Measurements from ENCODE around the gene YAP1.

DNA sequence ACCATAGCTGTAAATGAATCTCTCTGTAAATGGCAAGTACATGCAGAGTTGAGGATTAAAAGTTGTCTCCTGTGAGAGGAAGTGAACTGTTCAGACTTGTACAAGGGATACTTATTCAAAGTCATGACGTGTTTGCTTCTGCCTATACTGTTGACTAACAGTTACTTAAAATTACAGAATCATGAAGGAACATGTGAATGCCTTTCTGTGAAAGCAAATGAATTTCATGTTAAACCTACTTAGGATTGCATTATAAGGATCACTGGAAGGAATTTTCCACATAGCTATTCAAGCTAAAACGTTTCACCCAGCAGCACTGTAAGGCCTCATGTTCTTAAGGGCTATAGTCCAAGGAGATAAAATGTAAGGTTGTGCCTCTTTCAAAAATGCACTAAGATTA is 113.6 kb downstream of the YAP1 start:
- TF ChIP-seq, protein P1, sequence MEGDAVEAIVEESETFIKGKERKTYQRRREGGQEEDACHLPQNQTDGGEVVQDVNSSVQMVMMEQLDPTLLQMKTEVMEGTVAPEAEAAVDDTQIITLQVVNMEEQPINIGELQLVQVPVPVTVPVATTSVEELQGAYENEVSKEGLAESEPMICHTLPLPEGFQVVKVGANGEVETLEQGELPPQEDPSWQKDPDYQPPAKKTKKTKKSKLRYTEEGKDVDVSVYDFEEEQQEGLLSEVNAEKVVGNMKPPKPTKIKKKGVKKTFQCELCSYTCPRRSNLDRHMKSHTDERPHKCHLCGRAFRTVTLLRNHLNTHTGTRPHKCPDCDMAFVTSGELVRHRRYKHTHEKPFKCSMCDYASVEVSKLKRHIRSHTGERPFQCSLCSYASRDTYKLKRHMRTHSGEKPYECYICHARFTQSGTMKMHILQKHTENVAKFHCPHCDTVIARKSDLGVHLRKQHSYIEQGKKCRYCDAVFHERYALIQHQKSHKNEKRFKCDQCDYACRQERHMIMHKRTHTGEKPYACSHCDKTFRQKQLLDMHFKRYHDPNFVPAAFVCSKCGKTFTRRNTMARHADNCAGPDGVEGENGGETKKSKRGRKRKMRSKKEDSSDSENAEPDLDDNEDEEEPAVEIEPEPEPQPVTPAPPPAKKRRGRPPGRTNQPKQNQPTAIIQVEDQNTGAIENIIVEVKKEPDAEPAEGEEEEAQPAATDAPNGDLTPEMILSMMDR (conservative IDR thresholded peaks at IDR 0.05 in 1 of 2, IDR thresholded peaks at IDR 0.05 in 1 of 2; ENCODE audit: low read depth in 1 of 2, low read length in 2 of 2) = no peak
- TF ChIP-seq EZH2 (IDR thresholded peaks at IDR 0.05; ENCODE audit: low read length, missing control alignments) = no peak
